Panc1 (cell line): ENCODE measurements around the gene PGM2. TPM values are rescaled to one million over a fixed set of nuclear protein-coding genes. Genes with fewer than 3 reads are reported as not detected.
"Not testable (repeated sequence)": the region's sequence is repeated elsewhere in the genome, so short reads cannot be mapped to it uniquely, and the experiment has no call there.

ENCODE experiments used
- ATAC-seq: fragments of 200-7000 bp; cut with Tn5 transposase; 2 replicates; pipeline ENCODE4 v1.9.1; 2020; ENCODE audit warnings: mild to moderate bottlenecking, moderate library complexity
- BruUV-seq: library from RNA; stranded (reverse); fragments of 400-500 nt; replicated peaks from 2 replicates; lab custom pipeline; 2021; lab: Mats Ljungman, UMichigan
- CTCF ChIA-PET: fragments of 300-600 bp; sonication (Branson Sonifier 250); formaldehyde crosslinking; loops from one replicate; lab custom pipeline; 2022; ENCODE audit warnings: antibody characterized with exemption; lab: Charles Lee
- POLR2A ChIA-PET: fragments of 300-600 bp; sonication (Branson Sonifier 250); formaldehyde crosslinking; loops from one replicate; lab custom pipeline; 2022; ENCODE audit warnings: antibody characterized with exemption; lab: Charles Lee
- DNase-seq: peaks from one replicate; pipeline ENCODE4 v3.0.0-alpha.2; 2010; ENCODE audit warnings: low read depth, low spot score
- H3K27ac ChIP-seq: 2 replicates; pipeline ENCODE4 v1.5.1; 2011; ENCODE audit warnings: mild to moderate bottlenecking, low read length, inconsistent platforms
- H3K27me3 ChIP-seq: fragments of 200-500 bp; sonication (Bioruptor generic); 2 replicates; pipeline ENCODE4 v1.6.0; 2014; ENCODE audit warnings: low read length, inconsistent platforms; ENCODE audit not compliant: control insufficient read depth, insufficient read depth
- H3K36me3 ChIP-seq: fragments of 200-500 bp; sonication (Bioruptor generic); 2 replicates; pipeline ENCODE4 v1.5.1; 2014; ENCODE audit warnings: inconsistent platforms, mild to moderate bottlenecking, low read length, moderate library complexity; ENCODE audit not compliant: control insufficient read depth, insufficient read depth
- H3K4me1 ChIP-seq: 2 replicates; pipeline ENCODE4 v1.5.1; 2011; ENCODE audit warnings: inconsistent platforms, mild to moderate bottlenecking, low read length, moderate library complexity; ENCODE audit not compliant: control insufficient read depth, insufficient read depth
- H3K4me3 ChIP-seq, 2 experiments: 2 replicates each; pipeline ENCODE4 v1.5.1; 2011 to 2012; ENCODE audit warnings: low read depth in 2 of 2, low read length in 2 of 2, mild to moderate bottlenecking in 2 of 2, inconsistent platforms in 1 of 2, moderate library complexity in 1 of 2
- H3K9me3 ChIP-seq: fragments of 200-500 bp; sonication (Bioruptor generic); 2 replicates; pipeline ENCODE4 v1.5.1; 2014; ENCODE audit warnings: low read depth, mild to moderate bottlenecking, inconsistent platforms, low read length, moderate library complexity; ENCODE audit not compliant: control insufficient read depth, insufficient read depth
- POLR2AphosphoS5 ChIP-seq: IDR thresholded peaks from 2 replicates; pipeline ENCODE4 v1.6.1; 2012; ENCODE audit warnings: mild to moderate bottlenecking, low read depth, low read length, moderate library complexity
- SIN3A ChIP-seq: IDR thresholded peaks from 2 replicates; pipeline ENCODE4 v1.6.1; 2012; ENCODE audit warnings: low read depth, mild to moderate bottlenecking, low read length, moderate library complexity, borderline replicate concordance; ENCODE audit not compliant: insufficient read depth
- TCF7L2 ChIP-seq: IDR thresholded peaks from 2 replicates; pipeline ENCODE4 v1.6.1; 2011; ENCODE audit warnings: mild to moderate bottlenecking, low read depth, low read length, inconsistent platforms
- in situ Hi-C: cut with HindIII; loops from 2 replicates; pipeline ENCODE4 v1.10.0; 2016; ENCODE audit warnings: low sequenced_read_pairs, low pct_unique_long_range_greater_than_20kb
- intact Hi-C: fragments of 100-400 bp; cut with micrococcal nuclease; formaldehyde crosslinking; loops from one replicate; pipeline ENCODE4 v1.10.0; 2022; ENCODE audit not compliant: unreplicated experiment
- total RNA-seq: library from RNA; stranded (reverse); gene quantifications from one replicate; pipeline ENCODE4 v1.2.1, GENCODE V29; 2021; ENCODE audit not compliant: unreplicated experiment
- TF ChIP-seq, protein P1 (sequence below), 2 experiments: IDR thresholded peaks; 2 replicates each; pipeline ENCODE4 v1.6.1; 2011 to 2012; ENCODE audit warnings: low read depth in 2 of 2, control low read depth in 1 of 2, low read length in 1 of 2, mild to moderate bottlenecking in 1 of 2, moderate library complexity in 1 of 2; ENCODE audit not compliant: insufficient read depth in 1 of 2
- TF ChIP-seq, protein P2 (sequence below): fragments of 450-650 bp; IDR thresholded peaks from 2 replicates; pipeline ENCODE4 v1.5.1; 2017; ENCODE audit warnings: mild to moderate bottlenecking

PGM2 gene
- total RNA-seq, 1 experiment from 2014 or later, result 15.4 TPM

DNA sequence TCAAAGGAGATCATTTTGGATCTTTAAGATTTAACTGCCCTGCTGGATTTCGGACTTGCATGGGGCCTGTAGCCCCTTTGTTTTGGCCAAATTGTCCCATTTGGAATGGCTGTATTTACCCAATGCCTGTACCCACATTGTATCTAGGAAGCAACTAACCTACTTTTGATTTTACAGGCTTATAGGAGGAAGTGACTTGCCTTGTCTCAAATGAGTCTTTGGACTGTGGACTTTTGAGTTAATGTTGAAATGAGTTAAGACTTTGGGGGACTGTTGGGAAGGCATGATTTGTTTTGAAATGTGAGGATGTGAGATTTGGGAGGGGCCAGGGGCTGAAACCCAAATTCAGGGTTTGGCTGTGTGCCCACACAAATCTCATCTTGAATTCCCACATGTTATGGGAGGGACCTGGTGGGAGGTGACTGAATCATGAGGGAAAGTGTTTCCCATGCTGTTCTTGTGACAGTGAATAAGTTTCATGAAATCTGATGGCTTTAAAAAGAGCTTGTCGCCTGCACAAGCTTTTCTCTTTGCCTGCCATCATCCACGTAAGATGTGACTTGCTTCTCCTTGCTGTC is 38.5 kb upstream of the PGM2 start:
- H3K27me3 ChIP-seq, H3K36me3 ChIP-seq, ATAC-seq, intact Hi-C loops, H3K4me1 ChIP-seq, H3K27ac ChIP-seq, H3K4me3 ChIP-seq, CTCF ChIA-PET, BruUV-seq, in situ Hi-C loops, DNase-seq, POLR2A ChIA-PET, H3K9me3 ChIP-seq: not testable (repeated sequence)

DNA sequence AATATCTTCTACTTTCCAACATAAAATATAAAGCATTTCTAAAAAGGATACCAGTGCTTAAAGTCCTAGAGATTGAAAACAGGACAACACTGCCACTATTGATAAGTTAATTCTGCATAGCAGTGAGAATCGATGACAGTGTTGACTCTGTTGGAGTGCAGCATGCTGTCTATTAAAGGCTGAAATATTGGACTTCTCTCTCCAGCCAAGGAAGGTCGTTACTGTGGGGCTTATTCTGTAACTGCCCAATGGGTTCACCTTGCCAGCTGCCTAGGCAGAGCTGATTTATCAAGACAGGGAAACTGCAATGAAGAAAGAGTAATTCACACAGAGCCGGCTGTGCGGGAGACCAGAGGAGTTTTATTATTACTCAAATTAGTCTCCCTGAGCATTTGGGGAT is 37.7 kb upstream of the PGM2 start:
- BruUV-seq, result no TSS peak
- ChIA-PET POLR2A (no interaction called here), CTCF (no interaction called here)
- in situ Hi-C loops, result no loop called here
- TF ChIP-seq, protein P1, sequence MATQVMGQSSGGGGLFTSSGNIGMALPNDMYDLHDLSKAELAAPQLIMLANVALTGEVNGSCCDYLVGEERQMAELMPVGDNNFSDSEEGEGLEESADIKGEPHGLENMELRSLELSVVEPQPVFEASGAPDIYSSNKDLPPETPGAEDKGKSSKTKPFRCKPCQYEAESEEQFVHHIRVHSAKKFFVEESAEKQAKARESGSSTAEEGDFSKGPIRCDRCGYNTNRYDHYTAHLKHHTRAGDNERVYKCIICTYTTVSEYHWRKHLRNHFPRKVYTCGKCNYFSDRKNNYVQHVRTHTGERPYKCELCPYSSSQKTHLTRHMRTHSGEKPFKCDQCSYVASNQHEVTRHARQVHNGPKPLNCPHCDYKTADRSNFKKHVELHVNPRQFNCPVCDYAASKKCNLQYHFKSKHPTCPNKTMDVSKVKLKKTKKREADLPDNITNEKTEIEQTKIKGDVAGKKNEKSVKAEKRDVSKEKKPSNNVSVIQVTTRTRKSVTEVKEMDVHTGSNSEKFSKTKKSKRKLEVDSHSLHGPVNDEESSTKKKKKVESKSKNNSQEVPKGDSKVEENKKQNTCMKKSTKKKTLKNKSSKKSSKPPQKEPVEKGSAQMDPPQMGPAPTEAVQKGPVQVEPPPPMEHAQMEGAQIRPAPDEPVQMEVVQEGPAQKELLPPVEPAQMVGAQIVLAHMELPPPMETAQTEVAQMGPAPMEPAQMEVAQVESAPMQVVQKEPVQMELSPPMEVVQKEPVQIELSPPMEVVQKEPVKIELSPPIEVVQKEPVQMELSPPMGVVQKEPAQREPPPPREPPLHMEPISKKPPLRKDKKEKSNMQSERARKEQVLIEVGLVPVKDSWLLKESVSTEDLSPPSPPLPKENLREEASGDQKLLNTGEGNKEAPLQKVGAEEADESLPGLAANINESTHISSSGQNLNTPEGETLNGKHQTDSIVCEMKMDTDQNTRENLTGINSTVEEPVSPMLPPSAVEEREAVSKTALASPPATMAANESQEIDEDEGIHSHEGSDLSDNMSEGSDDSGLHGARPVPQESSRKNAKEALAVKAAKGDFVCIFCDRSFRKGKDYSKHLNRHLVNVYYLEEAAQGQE (IDR thresholded peaks at IDR 0.05; ENCODE audit: insufficient read depth in 1 of 2, low read depth in 2 of 2, low read length in 1 of 2), result no peak
- TF ChIP-seq, protein P2, sequence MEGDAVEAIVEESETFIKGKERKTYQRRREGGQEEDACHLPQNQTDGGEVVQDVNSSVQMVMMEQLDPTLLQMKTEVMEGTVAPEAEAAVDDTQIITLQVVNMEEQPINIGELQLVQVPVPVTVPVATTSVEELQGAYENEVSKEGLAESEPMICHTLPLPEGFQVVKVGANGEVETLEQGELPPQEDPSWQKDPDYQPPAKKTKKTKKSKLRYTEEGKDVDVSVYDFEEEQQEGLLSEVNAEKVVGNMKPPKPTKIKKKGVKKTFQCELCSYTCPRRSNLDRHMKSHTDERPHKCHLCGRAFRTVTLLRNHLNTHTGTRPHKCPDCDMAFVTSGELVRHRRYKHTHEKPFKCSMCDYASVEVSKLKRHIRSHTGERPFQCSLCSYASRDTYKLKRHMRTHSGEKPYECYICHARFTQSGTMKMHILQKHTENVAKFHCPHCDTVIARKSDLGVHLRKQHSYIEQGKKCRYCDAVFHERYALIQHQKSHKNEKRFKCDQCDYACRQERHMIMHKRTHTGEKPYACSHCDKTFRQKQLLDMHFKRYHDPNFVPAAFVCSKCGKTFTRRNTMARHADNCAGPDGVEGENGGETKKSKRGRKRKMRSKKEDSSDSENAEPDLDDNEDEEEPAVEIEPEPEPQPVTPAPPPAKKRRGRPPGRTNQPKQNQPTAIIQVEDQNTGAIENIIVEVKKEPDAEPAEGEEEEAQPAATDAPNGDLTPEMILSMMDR, result no peak
- TF ChIP-seq POLR2AphosphoS5 (no peak), SIN3A (no peak), TCF7L2 (no peak)
- H3K4me3 ChIP-seq, result no peak overlapping the region
- no peak overlapping the region for H3K27ac ChIP-seq
- H3K27me3 ChIP-seq, result no peaks in the 10 kb centered on the region
- no peak for ATAC-seq
- H3K4me1 ChIP-seq, result no peaks in the 10 kb centered on the region
- no peaks in the 10 kb centered on the region for H3K36me3 ChIP-seq
- intact Hi-C loops, result no loop called here
- H3K9me3 ChIP-seq, result no peaks in the 10 kb centered on the region
- no peak for DNase-seq

GRCh38 chr4:37792241-37792640 is 34.2 kb upstream of the PGM2 start:
- intact Hi-C loops, result no loop called here

More at GRCh38 chr4:37792241-37792640, 34.2 kb upstream of the PGM2 start:
- Histone ChIP-seq H3K27ac (no peak overlapping the region), H3K27me3 (no peaks in the 10 kb centered on the region), H3K9me3 (no peaks in the 10 kb centered on the region), H3K4me1 (no peaks in the 10 kb centered on the region), H3K36me3 (no peaks in the 10 kb centered on the region), H3K4me3 (no peak overlapping the region)
- ChIA-PET POLR2A (no interaction called here), CTCF (no interaction called here)
- no TSS peak for BruUV-seq
- no peak for TF ChIP-seq SIN3A
- no peak for TF ChIP-seq TCF7L2
- TF ChIP-seq POLR2AphosphoS5, result no peak
- TF ChIP-seq, protein P2, result no peak
- TF ChIP-seq, protein P1 (IDR thresholded peaks at IDR 0.05; ENCODE audit: insufficient read depth in 1 of 2, low read depth in 2 of 2, low read length in 1 of 2), result no peak
- DNase-seq (no peak), ATAC-seq (no peak)
- in situ Hi-C loops, result no loop called here
